Neural crest cell (in vitro differentiated cells): Measurements from ENCODE around the gene ELK3. TPM values are rescaled to one million over a fixed set of nuclear protein-coding genes. Genes with fewer than 3 reads are reported as not detected.

ENCODE experiments used
- DNase-seq: peaks from one replicate; pipeline ENCODE4 v3.0.0; 2021; ENCODE audit warnings: low read depth, mixed read lengths, low spot score
- H3K27ac Mint-ChIP-seq: one replicate; pipeline ENCODE4 v1.8.0; 2021; ENCODE audit warnings: mild to moderate bottlenecking, mixed read lengths; ENCODE audit not compliant: unreplicated experiment
- H3K27me3 Mint-ChIP-seq: 2 replicates; pipeline ENCODE4 v1.8.0; 2021; ENCODE audit warnings: low read depth, mild to moderate bottlenecking, mixed read lengths
- H3K36me3 Mint-ChIP-seq: 2 replicates; pipeline ENCODE4 v1.8.0; 2021; ENCODE audit warnings: low read depth, mild to moderate bottlenecking, mixed read lengths
- H3K4me1 Mint-ChIP-seq: 2 replicates; pipeline ENCODE4 v1.8.0; 2021; ENCODE audit warnings: mixed read lengths
- H3K4me3 Mint-ChIP-seq: one replicate; pipeline ENCODE4 v1.8.0; 2021; ENCODE audit warnings: mild to moderate bottlenecking, mixed read lengths
- H3K9me3 Mint-ChIP-seq: 2 replicates; pipeline ENCODE4 v1.8.0; 2021; ENCODE audit warnings: mixed read lengths
- CTCF ChIP-seq: fragments of 200-600 bp; sonication (generic); conservative IDR thresholded peaks from 2 replicates; pipeline ENCODE4 v1.5.0; 2021; ENCODE audit warnings: antibody characterized with exemption, mild to moderate bottlenecking
- total RNA-seq: library from RNA; stranded (reverse); gene quantifications from 2 replicates; pipeline ENCODE4 v1.2.1, GENCODE V29; 2021

The ELK3 gene
- total RNA-seq, 1 donor from 2014 or later: 19.0 TPM

- Mint-ChIP-seq H3K4me1 (peaks cover 33% of the 10 kb centered on the region), H3K36me3 (no peaks in the 10 kb centered on the region), H3K9me3 (no peaks in the 10 kb centered on the region), H3K27ac (peak overlapping the region; percentile 94), H3K27me3 (no peaks in the 10 kb centered on the region), H3K4me3 (peak overlapping the region; percentile 99)
- DNase-seq: peak; percentile 31
- no peak for TF ChIP-seq CTCF
Measured at GRCh38 chr12:96194971-96195844, 1.0 kb downstream of the ELK3 start.

GRCh38 chr12:96195845-96196451, 1.8 kb downstream of the ELK3 start:
- peak overlapping the region; percentile 97 for H3K27ac Mint-ChIP-seq
- no peaks in the 10 kb centered on the region for H3K27me3 Mint-ChIP-seq
- peak overlapping the region; percentile 99 for H3K4me3 Mint-ChIP-seq
- peak; percentile 16 for DNase-seq
- no peak for TF ChIP-seq CTCF
- no peaks in the 10 kb centered on the region for H3K36me3 Mint-ChIP-seq
- peaks cover 33% of the 10 kb centered on the region for H3K4me1 Mint-ChIP-seq
- no peaks in the 10 kb centered on the region for H3K9me3 Mint-ChIP-seq

- H3K27me3 Mint-ChIP-seq: no peaks in the 10 kb centered on the region
- H3K4me3 Mint-ChIP-seq: peak overlapping the region; percentile 99
- no peak overlapping the region for H3K27ac Mint-ChIP-seq
- H3K4me1 Mint-ChIP-seq: peaks cover 33% of the 10 kb centered on the region
- no peaks in the 10 kb centered on the region for H3K36me3 Mint-ChIP-seq
- no peaks in the 10 kb centered on the region for H3K9me3 Mint-ChIP-seq
- DNase-seq: no peak
- TF ChIP-seq CTCF: no peak
Measured at GRCh38 chr12:96196781-96197180, 2.6 kb downstream of the ELK3 start.

GRCh38 chr12:96197503-96198272, 3.5 kb downstream of the ELK3 start:
- no peak for DNase-seq
- H3K27ac Mint-ChIP-seq: no peak overlapping the region
- no peaks in the 10 kb centered on the region for H3K9me3 Mint-ChIP-seq
- peaks cover 33% of the 10 kb centered on the region for H3K4me1 Mint-ChIP-seq
- peak overlapping the region; percentile 59 for H3K4me3 Mint-ChIP-seq
- H3K27me3 Mint-ChIP-seq: no peaks in the 10 kb centered on the region
- no peaks in the 10 kb centered on the region for H3K36me3 Mint-ChIP-seq
- TF ChIP-seq CTCF: no peak

- H3K4me3 Mint-ChIP-seq: no peak overlapping the region
- no peak overlapping the region for H3K27ac Mint-ChIP-seq
- H3K4me1 Mint-ChIP-seq: peaks cover 33% of the 10 kb centered on the region
- H3K27me3 Mint-ChIP-seq: no peaks in the 10 kb centered on the region
- no peaks in the 10 kb centered on the region for H3K36me3 Mint-ChIP-seq
- no peaks in the 10 kb centered on the region for H3K9me3 Mint-ChIP-seq
- no peak for DNase-seq
- no peak for TF ChIP-seq CTCF
Measured at GRCh38 chr12:96198965-96199364, 4.8 kb downstream of the ELK3 start.
